Limb (tissue), 2 donors: ENCODE results near the gene DZIP1L.
"Not testable (repeated sequence)": the region's sequence is repeated elsewhere in the genome, so short reads cannot be mapped to it uniquely, and the experiment has no call there.

Source experiments
- DNase-seq, 2 donors: peaks; one replicate each; pipeline ENCODE4 v3.0.0-alpha.2; 2016; ENCODE audit errors: extremely low spot score in 2 of 2

DZIP1L gene

GRCh38 chr3:138113326-138113725, 2.1 kb downstream of the DZIP1L start:
- DNase-seq = no peak

GRCh38 chr3:138112362-138112761, 3.0 kb downstream of the DZIP1L start:
- DNase-seq = no peak

GRCh38 chr3:138105598-138105997, 9.8 kb downstream of the DZIP1L start:
- no peak for DNase-seq

GRCh38 chr3:138103466-138103865, 11.9 kb downstream of the DZIP1L start:
- no peak for DNase-seq

- DNase-seq = not testable (repeated sequence)
These were observed 14.0 kb downstream of the DZIP1L start for GRCh38 chr3:138101351-138101940.

GRCh38 chr3:138099417-138099816, 16.0 kb downstream of the DZIP1L start:
- DNase-seq = no peak

- DNase-seq = no peak
These were observed 17.9 kb downstream of the DZIP1L start for GRCh38 chr3:138097192-138098172.

- no peak for DNase-seq
These were observed 21.7 kb downstream of the DZIP1L start for GRCh38 chr3:138093721-138094120.

- DNase-seq = no peak
These were observed 23.4 kb downstream of the DZIP1L start for GRCh38 chr3:138092023-138092422.

- DNase-seq = no peak
These were observed 26.3 kb downstream of the DZIP1L start for GRCh38 chr3:138089091-138089490.

- DNase-seq = not testable (repeated sequence)
These were observed 29.7 kb downstream of the DZIP1L start for GRCh38 chr3:138085745-138086144.

GRCh38 chr3:138084196-138084595, 31.2 kb downstream of the DZIP1L start:
- no peak for DNase-seq

GRCh38 chr3:138082992-138083386, 32.4 kb downstream of the DZIP1L start:
- no peak for DNase-seq

- DNase-seq = no peak
These were observed 33.1 kb downstream of the DZIP1L start for GRCh38 chr3:138082085-138082991.

GRCh38 chr3:138081371-138082084, 33.9 kb downstream of the DZIP1L start:
- DNase-seq = no peak

- no peak for DNase-seq
These were observed 35.5 kb downstream of the DZIP1L start for GRCh38 chr3:138079901-138080300.

GRCh38 chr3:138078901-138079344, 36.5 kb downstream of the DZIP1L start:
- DNase-seq = no peak

- DNase-seq = no peak
These were observed 37.3 kb downstream of the DZIP1L start for GRCh38 chr3:138078096-138078495.

GRCh38 chr3:138072796-138073195, 42.6 kb downstream of the DZIP1L start:
- no peak for DNase-seq

- DNase-seq = no peak
These were observed 45.4 kb downstream of the DZIP1L start for GRCh38 chr3:138070006-138070405.
